Adrenal gland (tissue), 12 donors: ENCODE measurements around the gene D2HGDH. TPM values are rescaled to one million over a fixed set of nuclear protein-coding genes. Genes with fewer than 3 reads are reported as not detected.
"Not testable (repeated sequence)": the region's sequence is repeated elsewhere in the genome, so short reads cannot be mapped to it uniquely, and the experiment has no call there.

ENCODE experiments used
- DNase-seq, 7 donors: peaks; one replicate each; pipeline ENCODE4 v3.0.0-alpha.2; 2019 to 2020
- H3K27ac ChIP-seq, 5 donors: fragments of 200-600 bp; sonication (generic) in 4 of 5; 1 replicate in 3 of 5; 2 replicates in 2 of 5; pipeline versions ENCODE4 v1.5.1 to v1.8.0; 2016 to 2020; ENCODE audit warnings: mild to moderate bottlenecking in 1 of 5
- H3K27me3 ChIP-seq: fragments of 200-600 bp; 2 replicates; pipeline ENCODE4 v1.8.0; 2021
- H3K36me3 ChIP-seq, 2 donors: fragments of 200-600 bp; replicated peaks in 1 of 2; 1 replicate in 1 of 2; 2 replicates in 1 of 2; pipeline versions ENCODE4 v1.5.1 to v1.8.0; 2018 to 2022
- H3K4me1 ChIP-seq, 2 donors: fragments of 200-600 bp; replicated peaks in 1 of 2; 1 replicate in 1 of 2; 2 replicates in 1 of 2; pipeline versions ENCODE4 v1.5.1 to v1.8.0; 2018 to 2021
- H3K4me3 ChIP-seq, 4 donors: fragments of 200-600 bp; sonication (generic) in 3 of 4; one replicate each; pipeline ENCODE4 v1.5.1; 2016 to 2018
- H3K9me3 ChIP-seq, 3 donors: fragments of 200-600 bp; sonication (generic) in 1 of 3; replicated peaks in 1 of 3; 1 replicate in 2 of 3; 2 replicates in 1 of 3; pipeline versions ENCODE4 v1.5.1 to v1.8.0; 2016 to 2021
- POLR2A ChIP-seq, 2 donors: fragments of 450-650 bp; IDR thresholded peaks; one replicate each; pipeline ENCODE4 v1.6.1; 2017; ENCODE audit warnings: antibody characterized with exemption in 2 of 2, mild to moderate bottlenecking in 2 of 2, moderate library complexity in 1 of 2
- WGBS, 4 donors: extraction: QIAGEN DNeasy Blood & Tissue Kit in 2 of 4; methylation state at CpG; one replicate each; pipeline versions ENCODE4 v1.1.5 to v1.1.7; 2013 to 2017; 5-methylcytosine and 5-hydroxymethylcytosine counted together
- intact Hi-C, 2 donors: fragments of 100-400 bp; cut with DNase I; formaldehyde crosslinking; loops; one replicate each; pipeline versions ENCODE4 v1.14.1 to v1.15.0; 2022 to 2023
- polyA plus RNA-seq, 3 donors: library from polyadenylated mRNA; stranded (reverse); fragments of 200-250 nt in 2 of 3; fragments of 350-450 nt in 1 of 3; fragmentation: Illumina TruSeq in 1 of 3; extraction: RNeasy Lipid Tissue Mini Kit (QIAGEN cat#74804) in 1 of 3; gene quantifications; one replicate each; pipeline ENCODE4 v1.2.3, GENCODE V29; 2013 to 2014
- total RNA-seq, 9 donors: library from RNA; depleted of rRNA in 4 of 9; stranded (reverse); fragments of >200 nt in 4 of 9; fragments of 120-200 nt in 1 of 9; fragmentation: NEBNext Ultra II Directional in 1 of 9; extraction: Animal tissue kit (Norgen Biotek cat#: 25700) in 1 of 9; gene quantifications; one replicate each; pipeline versions ENCODE4 v1.1.0 to v1.2.4, GENCODE V29; 2013 to 2023
- TF ChIP-seq, protein P1 (sequence below), 6 experiments: fragments of 450-650 bp in 4 of 6; fragments of 200-600 bp in 2 of 6; sonication (generic) in 1 of 6; IDR thresholded peaks; 1 replicate in 5 of 6; 2 replicates in 1 of 6; pipeline versions ENCODE4 v1.5.1 to v1.8.0; 2016 to 2021; ENCODE audit warnings: antibody characterized with exemption in 6 of 6, mild to moderate bottlenecking in 2 of 6, moderate library complexity in 1 of 6
- donor health status: healthy with polysubstance abuse.
- donor health status: Bipolar disorder and iron deficiency.
- donor health status: DM: yes; HTN: yes; CAD: no.
- donor health status: DM: no; HTN: no; CAD: no.
- donor health status: DM: no; HTN: no; CAD: no.
- donor health status: DM: yes; HTN: yes; CAD: no.

The D2HGDH gene
- total and polyA plus RNA-seq, 12 donors: 4.3 to 131 (median 38.1) TPM

DNA sequence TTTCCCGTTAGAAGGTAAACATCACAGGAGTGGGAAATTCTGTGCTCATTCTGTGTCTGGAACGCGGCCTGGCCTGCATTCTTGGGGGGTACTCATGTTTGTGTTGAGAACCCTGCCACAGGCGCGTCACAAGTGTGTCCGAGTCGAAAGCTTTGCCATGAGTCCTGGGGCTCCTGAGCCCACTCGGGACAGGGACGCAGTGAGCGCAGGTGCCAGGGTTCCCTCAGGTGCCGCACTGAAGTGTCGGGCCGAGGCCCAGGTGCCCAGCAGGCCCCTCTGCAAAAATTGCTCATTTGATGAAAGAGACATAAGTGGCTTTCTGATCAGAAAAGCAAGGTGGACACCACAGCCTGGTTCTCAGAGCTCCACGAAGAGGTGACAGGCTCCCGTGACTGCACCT, 4.7 kb downstream of the D2HGDH start:
- Histone ChIP-seq H3K27me3 (no peaks in the 10 kb centered on the region), H3K4me1 (peaks cover 0 to 7% of the 10 kb centered on the region in 2 donors), H3K27ac (no peak overlapping the region), H3K9me3 (no peaks in the 10 kb centered on the region), H3K36me3 (peaks cover 0 to under 1% of the 10 kb centered on the region in 2 donors), H3K4me3 (no peak overlapping the region)
- intact Hi-C loops: loop anchor here in 1 of 2 donors (10.0 kb wide), 1 partner anchor 136 kb away; no protein-coding TSS in a partner anchor
- DNase-seq: no peak
- WGBS, 4 donors: 90 to 97% (median 94%) methylated on average over 15 of the region's 15 CpGs
- TF ChIP-seq, protein P1, sequence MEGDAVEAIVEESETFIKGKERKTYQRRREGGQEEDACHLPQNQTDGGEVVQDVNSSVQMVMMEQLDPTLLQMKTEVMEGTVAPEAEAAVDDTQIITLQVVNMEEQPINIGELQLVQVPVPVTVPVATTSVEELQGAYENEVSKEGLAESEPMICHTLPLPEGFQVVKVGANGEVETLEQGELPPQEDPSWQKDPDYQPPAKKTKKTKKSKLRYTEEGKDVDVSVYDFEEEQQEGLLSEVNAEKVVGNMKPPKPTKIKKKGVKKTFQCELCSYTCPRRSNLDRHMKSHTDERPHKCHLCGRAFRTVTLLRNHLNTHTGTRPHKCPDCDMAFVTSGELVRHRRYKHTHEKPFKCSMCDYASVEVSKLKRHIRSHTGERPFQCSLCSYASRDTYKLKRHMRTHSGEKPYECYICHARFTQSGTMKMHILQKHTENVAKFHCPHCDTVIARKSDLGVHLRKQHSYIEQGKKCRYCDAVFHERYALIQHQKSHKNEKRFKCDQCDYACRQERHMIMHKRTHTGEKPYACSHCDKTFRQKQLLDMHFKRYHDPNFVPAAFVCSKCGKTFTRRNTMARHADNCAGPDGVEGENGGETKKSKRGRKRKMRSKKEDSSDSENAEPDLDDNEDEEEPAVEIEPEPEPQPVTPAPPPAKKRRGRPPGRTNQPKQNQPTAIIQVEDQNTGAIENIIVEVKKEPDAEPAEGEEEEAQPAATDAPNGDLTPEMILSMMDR (IDR thresholded peaks at IDR 0.05): no peak

DNA sequence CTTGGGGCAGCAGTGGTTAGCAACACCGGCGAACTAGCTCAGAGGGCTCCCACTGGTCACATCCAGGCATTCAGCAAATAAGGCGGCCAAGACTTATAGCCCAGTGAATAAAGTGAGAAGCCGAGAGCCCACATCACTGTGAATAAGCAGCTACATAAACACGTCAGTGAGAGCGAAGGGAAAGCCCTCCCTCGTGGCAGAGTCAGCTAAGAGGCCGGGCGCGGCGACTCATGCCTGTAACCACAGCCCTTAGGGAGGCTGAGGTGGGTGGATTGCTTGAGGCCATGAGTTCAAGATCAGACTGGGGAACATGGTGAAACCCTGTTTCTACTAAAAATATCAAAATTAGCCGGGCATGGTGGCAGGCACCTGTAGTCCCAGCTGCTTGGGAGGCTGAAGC, 5.2 kb downstream of the D2HGDH start:
- Histone ChIP-seq H3K27me3 (no peaks in the 10 kb centered on the region), H3K9me3 (no peaks in the 10 kb centered on the region), H3K27ac (no peak overlapping the region), H3K4me3 (no peak overlapping the region), H3K4me1 (peaks cover 0 to 7% of the 10 kb centered on the region in 2 donors), H3K36me3 (peaks cover 0 to 5% of the 10 kb centered on the region in 2 donors)
- DNase-seq: no peak
- intact Hi-C loops: loop anchor here in 1 of 2 donors (10.0 kb wide), 1 partner anchor 135 kb away; no protein-coding TSS in a partner anchor
- WGBS, 4 donors: 82 to 94% (median 92%) methylated on average over 12 of the region's 12 CpGs
- TF ChIP-seq, protein P1 (IDR thresholded peaks at IDR 0.05): no peak
- no peak for TF ChIP-seq POLR2A (IDR thresholded peaks at IDR 0.05)

DNA sequence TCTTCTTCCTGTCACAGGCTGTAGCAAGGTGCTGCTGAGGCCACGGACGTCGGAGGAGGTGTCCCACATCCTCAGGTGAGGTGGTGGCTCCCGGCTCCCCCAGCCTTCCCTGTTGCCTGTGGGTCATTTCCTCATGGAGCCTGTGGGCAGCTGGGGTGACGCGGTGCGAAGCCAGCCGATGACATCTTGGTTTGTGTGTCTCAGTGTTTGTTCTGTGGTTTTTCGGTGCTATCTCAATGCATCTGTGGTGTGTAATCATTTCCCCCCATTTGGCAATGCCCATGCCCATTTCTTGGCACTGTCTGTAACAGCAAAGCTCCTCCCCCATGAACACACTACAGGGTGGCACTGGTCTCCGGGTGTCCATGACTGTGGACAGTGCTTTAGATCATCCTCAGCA, 6.6 kb downstream of the D2HGDH start:
- peaks cover 0 to 13% of the 10 kb centered on the region in 2 donors for H3K36me3 ChIP-seq
- 75 to 93% (median 87%) methylated on average over 7 to 10 of the region's 10 CpGs for WGBS, 4 donors

DNA sequence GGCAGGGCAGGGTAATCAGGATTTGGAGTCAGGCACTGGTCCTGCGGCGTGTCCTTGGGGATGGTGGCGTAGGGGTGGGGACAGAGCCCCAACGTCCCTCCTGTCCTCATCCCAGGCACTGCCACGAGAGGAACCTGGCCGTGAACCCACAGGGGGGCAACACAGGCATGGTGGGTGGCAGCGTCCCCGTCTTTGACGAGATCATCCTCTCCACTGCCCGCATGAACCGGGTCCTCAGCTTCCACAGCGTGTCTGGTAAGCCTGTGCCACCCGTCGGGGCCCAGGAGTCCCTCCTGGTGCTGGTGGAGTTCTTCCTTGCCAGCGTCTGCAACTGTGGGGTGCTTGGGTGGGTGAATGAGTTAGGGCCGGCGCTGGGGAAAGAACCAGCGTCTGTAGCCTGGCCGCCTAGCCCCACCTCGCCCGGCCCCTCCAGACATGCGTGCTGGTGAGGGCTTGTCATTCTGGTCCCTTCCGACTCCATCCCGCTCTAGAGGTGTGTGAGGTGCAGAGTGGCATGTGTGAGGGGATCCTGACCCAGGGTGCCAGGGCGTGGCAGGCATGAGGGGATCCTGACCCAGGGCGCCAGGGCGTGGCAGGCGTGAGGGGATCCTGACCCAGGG, 8.0 kb downstream of the D2HGDH start:
- DNase-seq: no peak
- intact Hi-C loops: no loop called here
- TF ChIP-seq, protein P1 (IDR thresholded peaks at IDR 0.05): no peak
- TF ChIP-seq POLR2A (IDR thresholded peaks at IDR 0.05): no peak
- Histone ChIP-seq H3K4me1 (no peaks in the 10 kb centered on the region), H3K27ac (no peak overlapping the region), H3K27me3 (no peaks in the 10 kb centered on the region), H3K4me3 (no peak overlapping the region), H3K9me3 (no peaks in the 10 kb centered on the region), H3K36me3 (peaks cover 0 to 13% of the 10 kb centered on the region in 2 donors)
- 90 to 95% (median 94%) methylated on average over 14 to 28 of the region's 28 CpGs for WGBS, 4 donors

More for the DNA sequence above, 6.6 kb downstream of the D2HGDH start:
- peaks cover 0 to under 1% of the 10 kb centered on the region in 2 donors for H3K4me1 ChIP-seq
- no peaks in the 10 kb centered on the region for H3K9me3 ChIP-seq
- TF ChIP-seq, protein P1 (IDR thresholded peaks at IDR 0.05): no peak
- no peak for TF ChIP-seq POLR2A (IDR thresholded peaks at IDR 0.05)
- intact Hi-C loops: no loop called here
- H3K4me3 ChIP-seq: no peak overlapping the region
- H3K27me3 ChIP-seq: no peaks in the 10 kb centered on the region
- no peak overlapping the region for H3K27ac ChIP-seq
- peak in 1 of 7 donors; percentile 35 for DNase-seq

DNA sequence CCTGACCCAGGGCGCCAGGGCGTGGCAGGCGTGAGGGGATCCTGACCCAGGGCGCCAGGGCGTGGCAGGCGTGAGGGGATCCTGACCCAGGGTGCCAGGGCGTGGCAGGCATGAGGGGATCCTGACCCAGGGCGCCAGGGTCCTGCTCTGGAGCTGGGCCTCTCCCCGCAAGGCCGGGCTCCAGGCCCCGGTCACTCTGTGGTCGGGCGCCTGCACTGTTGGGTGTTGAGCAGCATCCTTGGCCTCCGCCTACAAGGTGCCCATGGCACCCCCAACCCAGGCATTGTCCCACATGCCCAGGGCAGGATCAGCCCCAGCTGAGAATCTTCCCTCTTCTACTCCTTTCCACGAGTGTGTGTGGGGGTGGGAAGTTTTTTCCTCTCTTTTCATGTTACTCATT, 8.6 kb downstream of the D2HGDH start:
- H3K27me3 ChIP-seq, H3K4me3 ChIP-seq, H3K4me1 ChIP-seq, H3K9me3 ChIP-seq, H3K27ac ChIP-seq, DNase-seq, intact Hi-C loops: not testable (repeated sequence)
- H3K36me3 ChIP-seq: peaks cover 0 to 13% of the 10 kb centered on the region in 2 donors
- 85 to 97% (median 93%) methylated on average over 2 to 15 of the region's 15 CpGs for WGBS, 4 donors
